ENCODE measurements around the gene SOD1. TPM values are rescaled to one million over a fixed set of nuclear protein-coding genes. Genes with fewer than 3 reads are reported as not detected.

The SOD1 gene
- total RNA-seq, 1 donor from 2014 or later: 164 TPM

DNA sequence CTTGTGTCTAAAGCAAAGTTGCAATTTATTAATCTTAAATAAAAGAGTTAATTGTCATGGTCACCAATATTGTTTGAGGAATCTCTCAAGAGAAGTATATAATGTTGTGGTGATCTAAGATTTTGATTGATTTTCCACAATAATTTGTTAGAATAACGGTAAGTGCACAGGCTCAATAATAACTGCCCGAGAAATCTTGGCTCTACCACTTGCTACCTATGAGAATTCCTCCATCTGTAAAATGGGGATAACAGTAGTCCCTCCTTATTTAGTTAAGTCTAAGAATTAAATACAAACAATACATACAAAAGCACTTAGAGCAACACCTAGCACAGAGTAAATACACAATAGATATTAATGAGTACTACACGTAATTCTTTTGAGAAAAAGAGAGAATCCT is 53.6 kb downstream of the SOD1 start:
- peaks cover 24% of the 10 kb centered on the region for H3K4me1 Mint-ChIP-seq (ENCODE audit: low read depth)

DNA sequence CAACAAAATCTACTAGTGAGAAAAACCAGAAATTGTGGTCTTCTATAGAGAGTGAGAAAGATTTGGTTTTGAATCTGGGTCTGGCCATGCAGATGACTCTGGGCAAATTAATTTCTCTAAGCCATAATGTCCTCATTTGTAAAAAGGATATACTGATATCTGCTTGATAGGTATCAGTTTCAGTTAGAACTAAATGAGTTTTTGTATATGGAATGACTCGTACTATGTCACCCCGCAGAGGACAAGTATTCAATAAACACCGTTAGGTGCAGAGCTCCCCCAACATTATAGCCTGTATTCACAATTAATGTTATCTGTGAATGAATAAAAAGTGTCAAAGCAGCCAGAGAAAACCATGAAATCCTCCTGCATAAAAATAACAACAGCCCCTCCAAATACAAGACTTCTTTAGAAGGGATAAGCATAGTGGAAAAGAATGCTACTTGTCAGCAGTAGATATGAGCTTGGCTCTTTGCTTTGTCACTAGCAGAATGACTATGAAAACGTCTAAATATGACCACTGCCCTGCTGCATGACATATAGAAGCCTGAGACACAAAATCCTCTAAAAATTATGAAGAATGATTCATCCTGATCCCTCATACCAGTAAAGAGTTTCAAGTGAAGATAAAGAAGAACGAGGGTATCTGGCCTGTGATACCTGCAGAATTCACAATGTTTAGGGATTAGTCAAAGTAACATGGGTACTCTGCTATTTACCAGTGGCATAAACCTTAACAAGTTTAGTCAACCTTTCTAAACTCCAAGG is 54.7 kb downstream of the SOD1 start:
- Mint-ChIP-seq H3K9me3 (ENCODE audit: low read depth) (no peaks in the 10 kb centered on the region), H3K4me3 (ENCODE audit: low read depth) (no peak overlapping the region), H3K27me3 (no peaks in the 10 kb centered on the region), H3K36me3 (ENCODE audit: insufficient read depth) (peaks cover 2% of the 10 kb centered on the region), H3K27ac (peak overlapping the region; percentile 0), H3K4me1 (ENCODE audit: low read depth) (peaks cover 24% of the 10 kb centered on the region)
- TF ChIP-seq CTCF (IDR thresholded peaks at IDR 0.05; ENCODE audit: unreplicated experiment): no peak
- no peak for DNase-seq (ENCODE audit: low spot score, unreplicated experiment)

More for the DNA sequence above, 53.6 kb downstream of the SOD1 start:
- DNase-seq (ENCODE audit: low spot score, unreplicated experiment): no peak
- no peak overlapping the region for H3K4me3 Mint-ChIP-seq (ENCODE audit: low read depth)
- no peaks in the 10 kb centered on the region for H3K36me3 Mint-ChIP-seq (ENCODE audit: insufficient read depth)
- H3K27ac Mint-ChIP-seq: no peak overlapping the region
- H3K27me3 Mint-ChIP-seq: no peaks in the 10 kb centered on the region
- H3K9me3 Mint-ChIP-seq (ENCODE audit: low read depth): no peaks in the 10 kb centered on the region
- TF ChIP-seq CTCF (IDR thresholded peaks at IDR 0.05; ENCODE audit: unreplicated experiment): no peak

DNA sequence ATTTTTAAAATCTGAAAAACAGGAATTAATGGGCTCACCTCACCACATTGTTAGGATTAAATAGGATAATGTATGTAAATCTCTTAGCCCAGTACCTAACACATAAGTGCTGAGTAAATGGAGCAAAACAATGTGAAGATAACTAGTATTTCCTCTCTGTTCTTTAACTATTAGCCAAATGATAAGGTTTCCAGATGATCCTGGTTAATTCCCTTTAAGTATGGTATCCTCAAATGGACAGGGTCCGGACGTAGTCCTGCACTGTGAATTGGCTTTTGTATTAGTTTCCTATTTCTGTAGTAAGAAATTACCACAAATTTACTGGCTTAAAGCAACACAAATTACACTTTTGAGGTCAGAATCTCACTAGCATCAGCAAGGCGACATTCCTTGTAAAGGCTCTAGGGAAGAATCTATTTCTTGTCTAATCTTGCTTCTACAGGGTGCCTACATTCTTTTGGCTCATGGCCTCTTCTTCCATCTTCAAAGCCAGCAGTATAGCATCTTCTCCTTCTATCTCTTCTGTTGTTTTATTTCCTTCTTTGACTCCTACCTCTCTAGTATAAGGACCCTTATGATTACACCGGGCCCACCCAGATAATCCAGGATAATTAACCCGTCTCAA is 55.4 kb downstream of the SOD1 start:
- Mint-ChIP-seq H3K27ac (no peak overlapping the region), H3K4me1 (ENCODE audit: low read depth) (peaks cover 24% of the 10 kb centered on the region), H3K9me3 (ENCODE audit: low read depth) (peaks cover 2% of the 10 kb centered on the region), H3K27me3 (no peaks in the 10 kb centered on the region), H3K36me3 (ENCODE audit: insufficient read depth) (peaks cover 5% of the 10 kb centered on the region), H3K4me3 (ENCODE audit: low read depth) (no peak overlapping the region)
- TF ChIP-seq CTCF (IDR thresholded peaks at IDR 0.05; ENCODE audit: unreplicated experiment): no peak
- DNase-seq (ENCODE audit: low spot score, unreplicated experiment): no peak

- no peak for DNase-seq (ENCODE audit: low spot score, unreplicated experiment)
- no peak overlapping the region for H3K4me3 Mint-ChIP-seq (ENCODE audit: low read depth)
- no peak overlapping the region for H3K27ac Mint-ChIP-seq
- H3K36me3 Mint-ChIP-seq (ENCODE audit: insufficient read depth): peaks cover 5% of the 10 kb centered on the region
- TF ChIP-seq CTCF (IDR thresholded peaks at IDR 0.05; ENCODE audit: unreplicated experiment): no peak
- H3K9me3 Mint-ChIP-seq (ENCODE audit: low read depth): peaks cover 3% of the 10 kb centered on the region
- H3K4me1 Mint-ChIP-seq (ENCODE audit: low read depth): peaks cover 28% of the 10 kb centered on the region
- H3K27me3 Mint-ChIP-seq: no peaks in the 10 kb centered on the region
Observed at GRCh38 chr21:31716106-31716505, 56.6 kb downstream of the SOD1 start.

Other genes with a start within 250 kb of the SOD1 start
- 60.0 and 65.5 TPM in 2 replicates for gene SCAF4, start 72.4 kb downstream of the SOD1 start, total RNA-seq
- gene HUNK, start 213.3 kb downstream of the SOD1 start, total RNA-seq: 39.5 and 41.9 TPM in 2 replicates